ENCODE results near the gene PADI6.
A peak's percentile ranks its signal among the peaks of the same experiment; 100 is the strongest.
"Not testable (repeated sequence)": the region's sequence is repeated elsewhere in the genome, so short reads cannot be mapped to it uniquely, and the experiment has no call there.

The PADI6 gene

GRCh38 chr1:17404034-17404684 is 32.2 kb downstream of the PADI6 start:
- POLR2A ChIA-PET: no interaction called here
- no peak for DNase-seq (ENCODE audit: low read depth, low spot score)
- no peak overlapping the region for H3K4me3 ChIP-seq (ENCODE audit: low read depth, low read length)
- CTCF ChIA-PET: interaction anchor here (1.0 to 9.1 kb wide), 9 partner anchors 9 to 347 kb away, joined by 3 to 95 read pairs (median 22); no protein-coding TSS in a partner anchor
- no peak for TF ChIP-seq CTCF (IDR thresholded peaks at IDR 0.05; ENCODE audit: insufficient read depth, low read length, missing control alignments)

- no peak for DNase-seq (ENCODE audit: low read depth, low spot score)
- POLR2A ChIA-PET: no interaction called here
- no peak overlapping the region for H3K4me3 ChIP-seq (ENCODE audit: low read depth, low read length)
- no peak for TF ChIP-seq CTCF (IDR thresholded peaks at IDR 0.05; ENCODE audit: insufficient read depth, low read length, missing control alignments)
- CTCF ChIA-PET: interaction anchor here (0.6 to 9.1 kb wide), 10 partner anchors 10 to 1191 kb away, joined by 3 to 95 read pairs (median 18); no protein-coding TSS in a partner anchor
Observed at GRCh38 chr1:17404820-17405219, 32.8 kb downstream of the PADI6 start.

GRCh38 chr1:17405898-17406759 is 34.1 kb downstream of the PADI6 start:
- POLR2A ChIA-PET: no interaction called here
- TF ChIP-seq CTCF (IDR thresholded peaks at IDR 0.05; ENCODE audit: insufficient read depth, low read length, missing control alignments): peak; percentile 88
- CTCF ChIA-PET: interaction anchor here (0.6 to 9.1 kb wide), 30 partner anchors 8 to 349 kb away, joined by 3 to 95 read pairs (median 5); no protein-coding TSS in a partner anchor
- no peak overlapping the region for H3K4me3 ChIP-seq (ENCODE audit: low read depth, low read length)
- no peak for DNase-seq (ENCODE audit: low read depth, low spot score)

GRCh38 chr1:17406760-17407475 is 34.9 kb downstream of the PADI6 start:
- POLR2A ChIA-PET; H3K4me3 ChIP-seq (ENCODE audit: low read depth, low read length); DNase-seq (ENCODE audit: low read depth, low spot score): not testable (repeated sequence)
- CTCF ChIA-PET: interaction anchor here (0.6 to 9.1 kb wide), 28 partner anchors 9 to 349 kb away, joined by 3 to 95 read pairs (median 5); no protein-coding TSS in a partner anchor

- POLR2A ChIA-PET: not testable (repeated sequence)
- CTCF ChIA-PET: interaction anchor here (1.2 to 9.1 kb wide), 9 partner anchors 10 to 350 kb away, joined by 3 to 95 read pairs (median 7); no protein-coding TSS in a partner anchor
Observed at GRCh38 chr1:17407786-17408514, 36.0 kb downstream of the PADI6 start.

GRCh38 chr1:17409391-17409811 is 37.4 kb downstream of the PADI6 start:
- POLR2A ChIA-PET: no interaction called here
- CTCF ChIA-PET: interaction anchor here (0.9 to 9.1 kb wide), 3 partner anchors 9 to 347 kb away, joined by 3 to 95 read pairs (median 4); no protein-coding TSS in a partner anchor

More at GRCh38 chr1:17407786-17408514, 36.0 kb downstream of the PADI6 start:
- DNase-seq (ENCODE audit: low read depth, low spot score); H3K4me3 ChIP-seq (ENCODE audit: low read depth, low read length): not testable (repeated sequence)

More at GRCh38 chr1:17409391-17409811, 37.4 kb downstream of the PADI6 start:
- no peak overlapping the region for H3K4me3 ChIP-seq (ENCODE audit: low read depth, low read length)
- TF ChIP-seq CTCF (IDR thresholded peaks at IDR 0.05; ENCODE audit: insufficient read depth, low read length, missing control alignments): no peak
- DNase-seq (ENCODE audit: low read depth, low spot score): no peak

All from AG04449 (cell line).